H1 (cell line): ENCODE data around the gene ISM1.

ENCODE experiments used
- CTCF ChIP-seq, 3 experiments: IDR thresholded peaks; 1 replicate in 2 of 3; 2 replicates in 1 of 3; pipeline versions ENCODE4 v1.5.1 to v1.6.1; 2011; ENCODE audit warnings: low read length in 3 of 3, mild to moderate bottlenecking in 3 of 3, inconsistent platforms in 2 of 3, low read depth in 1 of 3, moderate library complexity in 1 of 3; ENCODE audit not compliant: insufficient read depth in 1 of 3; ENCODE audit errors: control extremely low read depth in 1 of 3
- EZH2 ChIP-seq: fragments of 200-600 bp; sonication (generic); IDR thresholded peaks from 2 replicates; pipeline ENCODE4 v1.7.1; 2012; ENCODE audit warnings: low read depth, mild to moderate bottlenecking, moderate library complexity, low read length, inconsistent platforms; ENCODE audit not compliant: severe bottlenecking

DNA sequence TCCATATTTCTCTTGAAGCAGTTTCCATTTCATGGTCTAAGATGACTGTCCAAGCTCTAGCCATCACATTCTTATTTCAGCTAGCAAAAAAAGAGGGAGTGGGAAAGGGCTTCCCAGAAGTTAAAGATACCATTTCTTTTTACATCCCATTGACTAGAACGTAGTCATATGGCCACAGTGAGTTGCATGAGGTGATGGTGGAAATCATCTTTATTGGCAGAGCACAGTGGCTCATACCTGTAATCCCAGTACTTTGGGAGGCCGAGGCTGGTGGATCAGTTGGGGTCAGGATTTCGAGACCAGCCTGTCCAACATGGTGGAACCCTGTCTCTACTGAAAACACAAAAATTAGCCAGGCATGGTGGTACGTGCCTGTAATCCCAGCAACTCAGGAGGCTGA lies 99.6 kb downstream of the ISM1 start:
- TF ChIP-seq CTCF (IDR thresholded peaks at IDR 0.05; ENCODE audit: control extremely low read depth in 1 of 3, insufficient read depth in 1 of 3, low read depth in 1 of 3, low read length in 3 of 3) = no peak
- TF ChIP-seq EZH2 = no peak
